ENCODE measurements around the gene MPHOSPH10. TPM values are rescaled to one million over a fixed set of nuclear protein-coding genes. Genes with fewer than 3 reads are reported as not detected.
"Not testable (repeated sequence)": the region's sequence is repeated elsewhere in the genome, so short reads cannot be mapped to it uniquely, and the experiment has no call there.

The MPHOSPH10 gene
- polyA plus RNA-seq, 1 of the 3 experiments (the other 2 are of a cell fraction), result 8.7 TPM

DNA sequence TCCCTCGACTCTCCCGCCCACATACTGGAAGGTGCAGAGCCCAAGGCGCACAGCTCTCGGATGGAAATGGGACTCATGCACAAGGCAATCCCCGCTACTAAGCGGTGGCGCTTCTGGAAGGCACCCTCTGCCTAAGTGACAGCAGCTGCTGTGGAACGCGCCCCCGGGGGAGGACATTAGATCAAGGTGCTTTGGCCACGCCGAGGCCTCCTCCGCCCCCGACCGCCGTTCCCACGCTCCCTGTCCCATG lies 607 bp upstream of the MPHOSPH10 start (continued):
- TF ChIP-seq, protein P1, sequence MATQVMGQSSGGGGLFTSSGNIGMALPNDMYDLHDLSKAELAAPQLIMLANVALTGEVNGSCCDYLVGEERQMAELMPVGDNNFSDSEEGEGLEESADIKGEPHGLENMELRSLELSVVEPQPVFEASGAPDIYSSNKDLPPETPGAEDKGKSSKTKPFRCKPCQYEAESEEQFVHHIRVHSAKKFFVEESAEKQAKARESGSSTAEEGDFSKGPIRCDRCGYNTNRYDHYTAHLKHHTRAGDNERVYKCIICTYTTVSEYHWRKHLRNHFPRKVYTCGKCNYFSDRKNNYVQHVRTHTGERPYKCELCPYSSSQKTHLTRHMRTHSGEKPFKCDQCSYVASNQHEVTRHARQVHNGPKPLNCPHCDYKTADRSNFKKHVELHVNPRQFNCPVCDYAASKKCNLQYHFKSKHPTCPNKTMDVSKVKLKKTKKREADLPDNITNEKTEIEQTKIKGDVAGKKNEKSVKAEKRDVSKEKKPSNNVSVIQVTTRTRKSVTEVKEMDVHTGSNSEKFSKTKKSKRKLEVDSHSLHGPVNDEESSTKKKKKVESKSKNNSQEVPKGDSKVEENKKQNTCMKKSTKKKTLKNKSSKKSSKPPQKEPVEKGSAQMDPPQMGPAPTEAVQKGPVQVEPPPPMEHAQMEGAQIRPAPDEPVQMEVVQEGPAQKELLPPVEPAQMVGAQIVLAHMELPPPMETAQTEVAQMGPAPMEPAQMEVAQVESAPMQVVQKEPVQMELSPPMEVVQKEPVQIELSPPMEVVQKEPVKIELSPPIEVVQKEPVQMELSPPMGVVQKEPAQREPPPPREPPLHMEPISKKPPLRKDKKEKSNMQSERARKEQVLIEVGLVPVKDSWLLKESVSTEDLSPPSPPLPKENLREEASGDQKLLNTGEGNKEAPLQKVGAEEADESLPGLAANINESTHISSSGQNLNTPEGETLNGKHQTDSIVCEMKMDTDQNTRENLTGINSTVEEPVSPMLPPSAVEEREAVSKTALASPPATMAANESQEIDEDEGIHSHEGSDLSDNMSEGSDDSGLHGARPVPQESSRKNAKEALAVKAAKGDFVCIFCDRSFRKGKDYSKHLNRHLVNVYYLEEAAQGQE (IDR thresholded peaks at IDR 0.05; ENCODE audit: low read depth, low read length), result no peak
- TF ChIP-seq FOXM1 (IDR thresholded peaks at IDR 0.05; ENCODE audit: low read depth) (no peak), FOSL2 (IDR thresholded peaks at IDR 0.05; ENCODE audit: borderline replicate concordance, low read depth) (no peak), EZH2phosphoT487 (IDR thresholded peaks at IDR 0.05; ENCODE audit: borderline replicate concordance, low read depth) (no peak), ELF1 (IDR thresholded peaks at IDR 0.05) (no peak), GABPA (IDR thresholded peaks at IDR 0.05; ENCODE audit: low read depth) (no peak)

DNA sequence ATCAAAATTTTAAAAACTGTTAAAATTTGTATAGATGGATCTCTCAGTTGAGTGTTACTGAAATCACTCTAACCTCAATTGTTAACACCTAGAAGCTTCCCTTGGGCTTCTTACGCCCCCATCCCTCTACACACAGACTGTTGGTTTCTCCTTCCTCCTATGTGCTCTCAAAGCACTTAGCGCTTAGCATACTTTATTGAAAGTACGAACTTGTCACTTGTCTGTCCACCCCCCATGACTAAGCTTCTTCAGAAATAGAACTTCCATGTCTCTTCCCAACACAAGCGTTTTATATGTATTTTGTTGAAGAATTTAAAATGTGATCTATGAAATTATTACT lies 441 bp downstream of the MPHOSPH10 start:
- Histone ChIP-seq H3K9me2 (no peaks in the 10 kb centered on the region), H3K4me2 (peak overlapping the region; percentile 88), H2AFZ (ENCODE audit: low read depth) (peak overlapping the region; percentile 77), H3K27ac (ENCODE audit: low read depth in 2 of 2, low read length in 1 of 2) (peak overlapping the region; percentile 85 to 93; a peak in 3 of 4 replicates), H3F3A (replicated peaks; ENCODE audit: insufficient read depth) (peaks cover 13% of the 10 kb centered on the region), H3K4me1 (ENCODE audit: control insufficient read depth in 1 of 2, insufficient read depth in 2 of 2, low read depth in 1 of 2, low read length in 1 of 2) (peaks cover 4 to 11% of the 10 kb centered on the region in 2 experiments; a peak in 2 of 4 replicates), H3K9me3 (no peaks in the 10 kb centered on the region), H3K27me3 (ENCODE audit: insufficient read depth) (no peaks in the 10 kb centered on the region), H3K9ac (peak overlapping the region; percentile 75), H3K79me2 (ENCODE audit: insufficient read depth) (peaks cover 66% of the 10 kb centered on the region), H3K4me3 (ENCODE audit: low read depth in 2 of 2, low read length in 1 of 2) (peak overlapping the region; percentile 90 to 99), H3K36me3 (replicated peaks in 1 of 2; ENCODE audit: control insufficient read depth in 1 of 2, insufficient read depth in 2 of 2, low read length in 1 of 2) (peaks cover 26 to 39% of the 10 kb centered on the region in 2 experiments), H4K20me1 (ENCODE audit: insufficient read depth) (peaks cover 6% of the 10 kb centered on the region)
- WGBS (ENCODE audit: low lambda C conversion rate), result 6% methylated on average over 4 of the region's 4 CpGs
- CTCF ChIA-PET, result interaction anchor here (1.0 to 1.5 kb wide), 5 partner anchors 10 to 735 kb away, joined by 3 to 4 read pairs (median 3); no protein-coding TSS in a partner anchor
- POLR2A ChIA-PET, result interaction anchor here (0.6 to 1.3 kb wide), 3 partner anchors 63 to 96 kb away, joined by 3 to 7 read pairs (median 3); partner anchors contain the start of genes NAGK and PAIP2B
- TF ChIP-seq, protein P2, sequence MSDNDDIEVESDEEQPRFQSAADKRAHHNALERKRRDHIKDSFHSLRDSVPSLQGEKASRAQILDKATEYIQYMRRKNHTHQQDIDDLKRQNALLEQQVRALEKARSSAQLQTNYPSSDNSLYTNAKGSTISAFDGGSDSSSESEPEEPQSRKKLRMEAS (IDR thresholded peaks at IDR 0.05; ENCODE audit: low read depth), result no peak
- TF ChIP-seq FOXJ3 (CRISPR knock-in tag; IDR thresholded peaks at IDR 0.05), result no peak
- TF ChIP-seq FOSL2 (IDR thresholded peaks at IDR 0.05; ENCODE audit: borderline replicate concordance, low read depth), result no peak
- no peak for TF ChIP-seq GABPA (IDR thresholded peaks at IDR 0.05; ENCODE audit: low read depth)
- TF ChIP-seq SMC3 (IDR thresholded peaks at IDR 0.05; ENCODE audit: low read depth, low read length), result no peak
- peak; percentile 37 for DNase-seq

DNA sequence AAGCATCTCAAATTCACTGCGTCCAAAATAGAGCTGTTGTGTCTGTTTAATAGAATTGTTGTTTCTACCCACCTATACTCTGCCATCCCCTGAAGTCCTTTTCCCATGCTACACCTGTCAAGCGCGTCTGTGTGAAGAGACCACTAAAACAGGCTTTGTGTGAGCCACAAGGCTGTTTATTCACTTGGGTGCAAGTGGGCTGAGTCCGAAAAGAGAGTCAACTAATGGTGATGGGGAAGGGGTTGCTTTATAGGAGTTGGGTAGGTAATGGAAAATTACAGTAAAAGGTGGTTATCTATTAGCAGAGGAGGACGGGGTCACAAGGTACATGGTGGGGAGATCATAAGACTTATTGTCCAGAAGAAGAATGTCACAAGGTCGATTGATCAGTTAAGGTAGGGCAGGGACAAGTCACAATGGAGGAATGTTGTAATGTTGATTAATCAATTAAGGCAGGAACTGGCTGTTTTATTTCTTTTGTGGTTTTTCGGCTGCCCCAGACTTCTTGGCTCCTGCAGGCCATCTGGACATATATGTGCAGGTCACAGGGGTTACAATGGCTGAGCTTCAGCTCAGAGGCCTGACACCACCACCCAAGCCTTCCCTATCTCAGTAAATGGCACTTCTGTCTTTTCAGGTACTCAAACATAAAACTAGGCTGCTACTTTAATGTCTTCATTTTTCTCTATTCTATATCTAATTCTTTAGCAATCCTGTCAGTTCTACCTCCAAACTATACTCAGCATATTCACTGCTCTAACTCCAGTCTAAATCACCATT lies 1.1 kb downstream of the MPHOSPH10 start:
- WGBS (ENCODE audit: low lambda C conversion rate), result 46% methylated on average over 7 of the region's 7 CpGs
- Histone ChIP-seq H3K4me3 (ENCODE audit: low read depth in 2 of 2, low read length in 1 of 2) (peak overlapping the region; percentile 90 to 99), H3F3A (replicated peaks; ENCODE audit: insufficient read depth) (peaks cover 13% of the 10 kb centered on the region), H3K4me1 (ENCODE audit: control insufficient read depth in 1 of 2, insufficient read depth in 2 of 2, low read depth in 1 of 2, low read length in 1 of 2) (peaks cover 4 to 11% of the 10 kb centered on the region in 2 experiments; a peak in 2 of 4 replicates), H3K36me3 (replicated peaks in 1 of 2; ENCODE audit: control insufficient read depth in 1 of 2, insufficient read depth in 2 of 2, low read length in 1 of 2) (peaks cover 33 to 46% of the 10 kb centered on the region in 2 experiments), H3K9ac (peak overlapping the region; percentile 75; the same call in 1 of the 2 replicates), H3K79me2 (ENCODE audit: insufficient read depth) (peaks cover 62% of the 10 kb centered on the region), H3K4me2 (peak overlapping the region; percentile 88), H2AFZ (ENCODE audit: low read depth) (peak overlapping the region; percentile 77; the same call in 1 of the 2 replicates)
- not testable (repeated sequence) for H4K20me1 ChIP-seq (ENCODE audit: insufficient read depth); H3K9me2 ChIP-seq; H3K9me3 ChIP-seq; DNase-seq; H3K27ac ChIP-seq (ENCODE audit: low read depth in 2 of 2, low read length in 1 of 2); H3K27me3 ChIP-seq (ENCODE audit: insufficient read depth)
- ChIA-PET POLR2A (interaction anchor here (0.6 to 1.3 kb wide), 3 partner anchors 63 to 366 kb away, joined by 3 to 7 read pairs (median 3); partner anchors contain the start of genes NAGK and PAIP2B), CTCF (interaction anchor here (1.1 to 1.4 kb wide), 3 partner anchors 17 to 30 kb away, joined by 3 to 4 read pairs (median 3); no protein-coding TSS in a partner anchor)

Measured in SK-N-SH (cell line).